Activated T-cell treated with anti-CD3 and anti-CD28 coated beads for 4 hours (primary cell): Measurements from ENCODE around the gene SEMA6B.

Experiments
- DNase-seq: peaks from one replicate; pipeline ENCODE4 v3.0.0-alpha.2; 2020

The SEMA6B gene

GRCh38 chr19:4586691-4587090, 27.2 kb upstream of the SEMA6B start:
- DNase-seq, result no peak

- DNase-seq, result no peak
Measured at GRCh38 chr19:4586245-4586644, 26.8 kb upstream of the SEMA6B start.

- DNase-seq, result no peak
Measured at GRCh38 chr19:4585556-4585955, 26.1 kb upstream of the SEMA6B start.

- no peak for DNase-seq
Measured at GRCh38 chr19:4584670-4585460, 25.4 kb upstream of the SEMA6B start.

- no peak for DNase-seq
Measured at GRCh38 chr19:4583961-4584669, 24.6 kb upstream of the SEMA6B start.

GRCh38 chr19:4582980-4583842, 23.7 kb upstream of the SEMA6B start:
- DNase-seq, result no peak

GRCh38 chr19:4581666-4582553, 22.4 kb upstream of the SEMA6B start:
- DNase-seq, result no peak

GRCh38 chr19:4580961-4581665, 21.6 kb upstream of the SEMA6B start:
- no peak for DNase-seq

- DNase-seq, result no peak
Measured at GRCh38 chr19:4580021-4580901, 20.8 kb upstream of the SEMA6B start.

- DNase-seq, result no peak
Measured at GRCh38 chr19:4579389-4579788, 19.9 kb upstream of the SEMA6B start.

GRCh38 chr19:4578552-4579248, 19.2 kb upstream of the SEMA6B start:
- DNase-seq, result no peak

GRCh38 chr19:4577020-4577782, 17.7 kb upstream of the SEMA6B start:
- no peak for DNase-seq

- DNase-seq, result peak; percentile 64
Measured at GRCh38 chr19:4576016-4576933, 16.8 kb upstream of the SEMA6B start.

GRCh38 chr19:4575267-4576015, 16.0 kb upstream of the SEMA6B start:
- no peak for DNase-seq

- DNase-seq, result no peak
Measured at GRCh38 chr19:4573682-4574081, 14.2 kb upstream of the SEMA6B start.

GRCh38 chr19:4571305-4571917, 11.9 kb upstream of the SEMA6B start:
- DNase-seq, result no peak

- no peak for DNase-seq
Measured at GRCh38 chr19:4570916-4571304, 11.4 kb upstream of the SEMA6B start.
